ENCODE results near the gene NSL1. TPM values are rescaled to one million over a fixed set of nuclear protein-coding genes. Genes with fewer than 3 reads are reported as not detected.

Gene NSL1
- total RNA-seq, 1 experiment from 2014 or later, result 50.3 TPM

- no peak for DNase-seq (ENCODE audit: extremely low read depth, low read depth)
Observed at GRCh38 chr1:212689196-212689725, 102.3 kb downstream of the NSL1 start.

- no peak for DNase-seq (ENCODE audit: extremely low read depth, low read depth)
Observed at GRCh38 chr1:212688341-212689047, 103.1 kb downstream of the NSL1 start.

GRCh38 chr1:212687811-212688210, 103.8 kb downstream of the NSL1 start:
- DNase-seq (ENCODE audit: extremely low read depth, low read depth), result no peak

GRCh38 chr1:212686591-212686990, 105.0 kb downstream of the NSL1 start:
- no peak for DNase-seq (ENCODE audit: extremely low read depth, low read depth)

- no peak for DNase-seq (ENCODE audit: extremely low read depth, low read depth)
Observed at GRCh38 chr1:212686069-212686468, 105.5 kb downstream of the NSL1 start.

GRCh38 chr1:212685429-212685828, 106.1 kb downstream of the NSL1 start:
- DNase-seq (ENCODE audit: extremely low read depth, low read depth), result no peak

GRCh38 chr1:212684521-212685090, 107.0 kb downstream of the NSL1 start:
- no peak for DNase-seq (ENCODE audit: extremely low read depth, low read depth)

GRCh38 chr1:212684076-212684475, 107.5 kb downstream of the NSL1 start:
- no peak for DNase-seq (ENCODE audit: extremely low read depth, low read depth)

- DNase-seq (ENCODE audit: extremely low read depth, low read depth), result no peak
Observed at GRCh38 chr1:212683357-212683722, 108.2 kb downstream of the NSL1 start.

- DNase-seq (ENCODE audit: extremely low read depth, low read depth), result no peak
Observed at GRCh38 chr1:212680680-212681389, 110.7 kb downstream of the NSL1 start.

- no peak for DNase-seq (ENCODE audit: extremely low read depth, low read depth)
Observed at GRCh38 chr1:212678456-212679410, 112.8 kb downstream of the NSL1 start.

GRCh38 chr1:212677573-212677972, 114.0 kb downstream of the NSL1 start:
- no peak for DNase-seq (ENCODE audit: extremely low read depth, low read depth)

- DNase-seq (ENCODE audit: extremely low read depth, low read depth), result no peak
Observed at GRCh38 chr1:212677136-212677535, 114.4 kb downstream of the NSL1 start.

Other genes starting within 250 kb of the NSL1 start
- 16.7 and 19.2 TPM in 2 replicates for gene ATF3, start 183.0 kb downstream of the NSL1 start, total RNA-seq (2014; rRNA removed; shearing (Covaris generic))
- gene BATF3, start 91.9 kb downstream of the NSL1 start, total RNA-seq (2014; rRNA removed; shearing (Covaris generic)), result 5.3 and 7.6 TPM in 2 replicates
- 37.5 and 41.1 TPM in 2 replicates for gene TATDN3, start 117 bp upstream of the NSL1 start, total RNA-seq (2014; rRNA removed; shearing (Covaris generic))
- not detected in 2 replicates for gene SPATA45, start 55.9 kb upstream of the NSL1 start, total RNA-seq (2014; rRNA removed; shearing (Covaris generic))
- gene FLVCR1, start 66.5 kb upstream of the NSL1 start, total RNA-seq (2014; rRNA removed; shearing (Covaris generic)), result 19.1 and 19.9 TPM in 2 replicates
- gene VASH2, start 158.8 kb upstream of the NSL1 start, total RNA-seq (2014; rRNA removed; shearing (Covaris generic)), result 1.3 and 2.8 TPM in 2 replicates
- gene ANGEL2, start 224.1 kb upstream of the NSL1 start, total RNA-seq (2014; rRNA removed; shearing (Covaris generic)), result 60.6 and 72.2 TPM in 2 replicates

Data from NCI-H460 (cell line).